IMR-90 (cell line): Measurements from ENCODE around the gene MAFG. TPM values are rescaled to one million over a fixed set of nuclear protein-coding genes. Genes with fewer than 3 reads are reported as not detected.

Source experiments
- ATAC-seq: fragments of 200-7000 bp; cut with Tn5 transposase; 2 replicates; pipeline ENCODE4 v1.9.1; 2020; ENCODE audit warnings: low read depth, mild to moderate bottlenecking, moderate library complexity
- BruUV-seq: library from RNA; stranded (reverse); fragments of 400-500 nt; replicated peaks from 2 replicates; lab custom pipeline; 2021; lab: Mats Ljungman, UMichigan
- CTCF ChIA-PET: fragments of 300-600 bp; formaldehyde crosslinking; extraction: SDS; loops from one replicate; lab custom pipeline; 2021; ENCODE audit warnings: antibody characterized with exemption; lab: Yijun Ruan, JAX
- POLR2A ChIA-PET: fragments of 300-600 bp; sonication (Branson Sonifier 250); formaldehyde crosslinking; loops from one replicate; lab custom pipeline; 2022; ENCODE audit warnings: antibody characterized with exemption; ENCODE audit not compliant: unreplicated experiment; lab: Charles Lee
- DNase-seq: peaks from one replicate; pipeline ENCODE4 v3.0.0; 2013
- H2AFZ ChIP-seq: replicated peaks from 2 replicates; pipeline ENCODE3; 2013; ENCODE audit warnings: low read length, mild to moderate bottlenecking; ENCODE audit not compliant: poor library complexity
- H2AK5ac ChIP-seq: 2 replicates; pipeline ENCODE4 v1.6.1; 2013; ENCODE audit warnings: low read depth, low read length, inconsistent platforms
- H2AK9ac ChIP-seq: replicated peaks from 2 replicates; pipeline ENCODE3; 2013; ENCODE audit warnings: mild to moderate bottlenecking, low read depth, low read length, moderate library complexity; ENCODE audit not compliant: poor library complexity
- H2BK120ac ChIP-seq: 2 replicates; pipeline ENCODE4 v1.6.1; 2013; ENCODE audit warnings: low read depth, low read length, inconsistent platforms
- H2BK15ac ChIP-seq: 3 replicates; pipeline ENCODE4 v1.6.1; 2013; ENCODE audit warnings: low read depth, low read length, inconsistent platforms
- H2BK20ac ChIP-seq: 2 replicates; pipeline ENCODE4 v1.6.1; 2013; ENCODE audit warnings: low read depth, mild to moderate bottlenecking, inconsistent platforms, low read length, moderate library complexity
- H2BK5ac ChIP-seq: 2 replicates; pipeline ENCODE4 v1.6.1; 2013; ENCODE audit warnings: mild to moderate bottlenecking, low read depth, low read length, inconsistent platforms; ENCODE audit not compliant: poor library complexity, severe bottlenecking
- H3K14ac ChIP-seq: replicated peaks from 2 replicates; pipeline ENCODE4 v1.6.1; 2013; ENCODE audit warnings: low read depth, low read length, inconsistent platforms
- H3K18ac ChIP-seq: 2 replicates; pipeline ENCODE4 v1.6.1; 2013; ENCODE audit warnings: low read depth, low read length, control low read depth
- H3K23ac ChIP-seq: 2 replicates; pipeline ENCODE4 v1.6.1; 2013; ENCODE audit warnings: low read depth, low read length, inconsistent platforms
- H3K27ac ChIP-seq: 2 replicates; pipeline ENCODE4 v1.5.1; 2013; ENCODE audit warnings: mild to moderate bottlenecking, control low read depth, low read length; ENCODE audit not compliant: insufficient read depth
- H3K27me3 ChIP-seq: 2 replicates; pipeline ENCODE4 v1.6.1; 2013; ENCODE audit warnings: low read length; ENCODE audit not compliant: control insufficient read depth, insufficient read depth
- H3K36me3 ChIP-seq: 2 replicates; pipeline ENCODE4 v1.6.1; 2013; ENCODE audit warnings: low read length, mixed read lengths; ENCODE audit not compliant: control insufficient read depth, insufficient read depth
- H3K4ac ChIP-seq: 2 replicates; pipeline ENCODE4 v1.6.1; 2013; ENCODE audit warnings: low read depth, low read length, inconsistent platforms
- H3K4me1 ChIP-seq: 2 replicates; pipeline ENCODE4 v1.6.1; 2013; ENCODE audit warnings: low read length, mixed read lengths; ENCODE audit not compliant: control insufficient read depth, insufficient read depth
- H3K4me2 ChIP-seq: 2 replicates; pipeline ENCODE4 v1.6.1; 2013; ENCODE audit warnings: low read depth, mild to moderate bottlenecking, control low read depth, low read length, moderate library complexity
- H3K4me3 ChIP-seq: 2 replicates; pipeline ENCODE4 v1.5.1; 2013; ENCODE audit warnings: low read depth, mild to moderate bottlenecking, control low read depth, low read length, moderate library complexity; ENCODE audit not compliant: insufficient read depth
- H3K56ac ChIP-seq: 2 replicates; pipeline ENCODE4 v1.6.1; 2013; ENCODE audit warnings: low read length, inconsistent platforms; ENCODE audit not compliant: insufficient read depth; ENCODE audit errors: extremely low read depth
- H3K79me1 ChIP-seq, 2 experiments: 2 replicates each; pipeline ENCODE4 v1.6.1; 2013; ENCODE audit warnings: low read length in 2 of 2, inconsistent platforms in 1 of 2, low read depth in 1 of 2
- H3K9ac ChIP-seq: 2 replicates; pipeline ENCODE4 v1.6.1; 2013; ENCODE audit warnings: low read depth, low read length, control low read depth
- H3K9me1 ChIP-seq: 2 replicates; pipeline ENCODE4 v1.6.1; 2013; ENCODE audit warnings: low read length, inconsistent platforms; ENCODE audit not compliant: insufficient read depth
- H3K9me3 ChIP-seq: 2 replicates; pipeline ENCODE4 v1.6.1; 2013; ENCODE audit warnings: low read length; ENCODE audit not compliant: control insufficient read depth, insufficient read depth
- H4K20me1 ChIP-seq: 2 replicates; pipeline ENCODE4 v1.6.1; 2013; ENCODE audit warnings: low read length, inconsistent platforms; ENCODE audit not compliant: insufficient read depth
- H4K5ac ChIP-seq: 2 replicates; pipeline ENCODE4 v1.6.1; 2013; ENCODE audit warnings: mild to moderate bottlenecking, low read depth, low read length, control low read depth
- H4K8ac ChIP-seq, 2 experiments: 2 replicates each; pipeline ENCODE4 v1.6.1; 2013; ENCODE audit warnings: low read depth in 2 of 2, low read length in 2 of 2, control low read depth in 1 of 2, inconsistent platforms in 1 of 2
- H4K91ac ChIP-seq: 2 replicates; pipeline ENCODE4 v1.6.1; 2013; ENCODE audit warnings: low read depth, low read length, inconsistent platforms; ENCODE audit not compliant: insufficient read depth
- BHLHE40 ChIP-seq: fragments of 150-350 bp; IDR thresholded peaks from 2 replicates; pipeline ENCODE4 v1.6.1; 2016; ENCODE audit warnings: mild to moderate bottlenecking, low read depth, low read length
- CEBPB ChIP-seq: IDR thresholded peaks from 2 replicates; pipeline ENCODE4 v1.6.1; 2012; ENCODE audit warnings: low read depth, low read length, improper control_type of control experiment
- CHD1 ChIP-seq: IDR thresholded peaks from 2 replicates; pipeline ENCODE4 v1.6.1; 2012; ENCODE audit warnings: low read depth, low read length, improper control_type of control experiment
- CTCF ChIP-seq: conservative IDR thresholded peaks from 2 replicates; pipeline ENCODE4 v1.5.1; 2012; ENCODE audit warnings: mild to moderate bottlenecking, low read depth, low read length, improper control_type of control experiment
- MAFK ChIP-seq: IDR thresholded peaks from 2 replicates; pipeline ENCODE4 v1.6.1; 2012; ENCODE audit warnings: low read depth, low read length, improper control_type of control experiment
- MAZ ChIP-seq: IDR thresholded peaks from 2 replicates; pipeline ENCODE4 v1.6.1; 2012; ENCODE audit warnings: low read depth, mild to moderate bottlenecking, low read length, improper control_type of control experiment, moderate library complexity, borderline replicate concordance
- MXI1 ChIP-seq: IDR thresholded peaks from 2 replicates; pipeline ENCODE4 v1.6.1; 2012; ENCODE audit warnings: low read depth, mild to moderate bottlenecking, low read length, moderate library complexity, borderline replicate concordance
- POLR2A ChIP-seq: IDR thresholded peaks from 2 replicates; pipeline ENCODE4 v1.6.1; 2012; ENCODE audit warnings: mild to moderate bottlenecking, low read depth, low read length
- RAD21 ChIP-seq: IDR thresholded peaks from 2 replicates; pipeline ENCODE4 v1.6.1; 2012; ENCODE audit warnings: low read length, improper control_type of control experiment
- RFX5 ChIP-seq: IDR thresholded peaks from 2 replicates; pipeline ENCODE4 v1.8.0; 2012; ENCODE audit warnings: low read depth, mild to moderate bottlenecking, low read length, moderate library complexity
- SMC3 ChIP-seq: fragments of 150-350 bp; IDR thresholded peaks from 2 replicates; pipeline ENCODE4 v1.6.1; 2016; ENCODE audit warnings: low read depth, mild to moderate bottlenecking, antibody characterized with exemption, low read length, moderate library complexity
- USF2 ChIP-seq: fragments of 150-350 bp; IDR thresholded peaks from 2 replicates; pipeline ENCODE4 v1.6.1; 2017; ENCODE audit warnings: mild to moderate bottlenecking, antibody characterized with exemption, low read length, low read depth
- WGBS, 2 experiments: methylation state at CpG; one replicate each; pipeline versions ENCODE4 v1.1.5 to v1.1.7; 2013; ENCODE audit warnings: missing lambda C conversion rate in 2 of 2; ENCODE audit not compliant: insufficient read length in 1 of 2; ENCODE audit errors: extremely low coverage in 2 of 2; 5-methylcytosine and 5-hydroxymethylcytosine counted together
- dilution Hi-C: fragments of 300-500 bp; cut with HindIII; formaldehyde crosslinking; loops from one replicate; pipeline ENCODE4 v1.14.3; 2018; ENCODE audit warnings: low sequenced_read_pairs; ENCODE audit not compliant: unreplicated experiment
- in situ Hi-C: fragments of 300-500 bp; cut with MboI; formaldehyde crosslinking; loops from 3 replicates; pipeline ENCODE4 v1.14.3; 2019; ENCODE audit warnings: low sequenced_read_pairs, inconsistent platforms, mixed read lengths
- intact Hi-C: fragments of 100-400 bp; cut with micrococcal nuclease; formaldehyde crosslinking; loops from 2 replicates; pipeline ENCODE4 v1.10.0; 2022
- polyA plus RNA-seq, 3 experiments: library from polyadenylated mRNA; depleted of rRNA; stranded (reverse); fragments of >200 nt; gene quantifications; 2 replicates each; pipeline ENCODE4 v1.2.3, GENCODE V29; 2012; ENCODE audit warnings: low replicate concordance in 1 of 3
- total RNA-seq: library from RNA; depleted of rRNA; stranded (reverse); fragments of >200 nt; gene quantifications from 2 replicates; pipeline ENCODE4 v1.2.3, GENCODE V29; 2012

The MAFG gene
- total and polyA plus RNA-seq, 2 of the 4 experiments (the other 2 are of a cell fraction), result 6.1 to 15.4 TPM

- H3K36me3 ChIP-seq, result peaks cover 34% of the 10 kb centered on the region
- ATAC-seq (peak; percentile 8; the same call in 1 of the 2 replicates), DNase-seq (no peak)
- H3K27me3 ChIP-seq, result no peaks in the 10 kb centered on the region
- peaks cover 49% of the 10 kb centered on the region for H4K20me1 ChIP-seq
- peak overlapping the region; percentile 96 for H3K27ac ChIP-seq
- H3K14ac ChIP-seq, result peak overlapping the region; percentile 83
- intact Hi-C loops, result no loop called here
- ChIA-PET CTCF (interaction anchor here (0.6 to 0.7 kb wide), 2 partner anchors 15 to 23 kb away, joined by 3 to 4 read pairs; no protein-coding TSS in a partner anchor), POLR2A (no interaction called here)
- no peak overlapping the region; the same call in 1 of the 2 replicates for H3K56ac ChIP-seq
- no TSS peak for BruUV-seq
- peak overlapping the region; percentile 93 for H3K4me2 ChIP-seq
- dilution Hi-C loops, result no loop called here
- H3K9ac ChIP-seq, result peak overlapping the region; percentile 87
- H3K4ac ChIP-seq, result peak overlapping the region; percentile 94
- H3K9me3 ChIP-seq, result no peaks in the 10 kb centered on the region
- H2BK120ac ChIP-seq, result peak overlapping the region; percentile 14; the same call in 1 of the 2 replicates
- peaks cover 5 to 72% of the 10 kb centered on the region in 2 experiments; a peak in 3 of 4 replicates for H3K79me1 ChIP-seq
- H2AFZ ChIP-seq, result peak overlapping the region; percentile 71
- H4K5ac ChIP-seq, result no peak overlapping the region
- peak overlapping the region; percentile 99 for H2BK5ac ChIP-seq
- H4K8ac ChIP-seq, result peak overlapping the region; percentile 26 to 51; a peak in 3 of 4 replicates
- peak overlapping the region; percentile 8; the same call in 1 of the 3 replicates for H2BK15ac ChIP-seq
- H3K18ac ChIP-seq, result no peak overlapping the region
- H3K4me3 ChIP-seq, result peak overlapping the region; percentile 87
- TF ChIP-seq SMC3 (peak; percentile 42), CEBPB (no peak), MXI1 (no peak), RFX5 (no peak), CHD1 (no peak), USF2 (no peak), MAZ (peak; percentile 46; the same call in 1 of the 2 replicates), BHLHE40 (no peak), RAD21 (no peak; the same call in 1 of the 2 replicates), CTCF (peak; percentile 59), MAFK (no peak), POLR2A (no peak; the same call in 1 of the 2 replicates)
- peak overlapping the region; percentile 99 for H2AK9ac ChIP-seq
- in situ Hi-C loops, result no loop called here
- H3K4me1 ChIP-seq, result peaks cover 35% of the 10 kb centered on the region
- H3K9me1 ChIP-seq, result peaks cover 8% of the 10 kb centered on the region; the same call in 1 of the 2 replicates
- H4K91ac ChIP-seq, result peak overlapping the region; percentile 54
- H3K23ac ChIP-seq, result peak overlapping the region; percentile 94; the same call in 1 of the 2 replicates
- peak overlapping the region; percentile 96 for H2AK5ac ChIP-seq
- 54% methylated on average over 20 of the region's 52 CpGs; no CpG with 5 or more reads in 1 of the 2 experiments for WGBS, 2 experiments
- no peak overlapping the region; the same call in 1 of the 2 replicates for H2BK20ac ChIP-seq
Observed at GRCh38 chr17:81869221-81870130, 58.1 kb downstream of the MAFG start.
